ENCODE data around the gene MED29.
A peak's percentile ranks its signal among the peaks of the same experiment; 100 is the strongest.

Gene MED29

GRCh38 chr19:39407660-39408391 is 16.6 kb downstream of the MED29 start:
- Histone ChIP-seq H3K27ac (peak overlapping the region; percentile 88 to 100 (median 99)), H3K4me3 (peak overlapping the region; percentile 67 to 96 (median 79))

GRCh38 chr19:39408392-39409207 is 17.4 kb downstream of the MED29 start:
- peak overlapping the region; percentile 88 to 100 (median 99) for H3K27ac ChIP-seq
- peak overlapping the region; percentile 67 to 96 (median 79) for H3K4me3 ChIP-seq

GRCh38 chr19:39409208-39410016 is 18.2 kb downstream of the MED29 start:
- Histone ChIP-seq H3K4me3 (peak overlapping the region; percentile 67 to 96 (median 79)), H3K27ac (peak overlapping the region; percentile 88 to 100 (median 99))

GRCh38 chr19:39410017-39410830 is 19.0 kb downstream of the MED29 start:
- H3K4me3 ChIP-seq = peak overlapping the region; percentile 67 to 96 (median 79)
- H3K27ac ChIP-seq = peak overlapping the region; percentile 88 to 100 (median 99)

- Histone ChIP-seq H3K4me3 (peak overlapping the region in 4 of 7 experiments; percentile 2 to 88 (median 74)), H3K27ac (peak overlapping the region; percentile 88 to 100 (median 99))
Observed at GRCh38 chr19:39410831-39411080, 19.6 kb downstream of the MED29 start.

- peak overlapping the region in 20 of 21 experiments; percentile 88 to 100 (median 100) for H3K27ac ChIP-seq
Observed at GRCh38 chr19:39411081-39411831, 20.1 kb downstream of the MED29 start.

GRCh38 chr19:39411832-39412099 is 20.6 kb downstream of the MED29 start:
- Histone ChIP-seq H3K27ac (peak overlapping the region in 18 of 21 experiments; percentile 95 to 100 (median 100)), H3K4me3 (peak overlapping the region; percentile 0 to 87 (median 81))

More at GRCh38 chr19:39411081-39411831, 20.1 kb downstream of the MED29 start:
- peak overlapping the region in 4 of 7 experiments; percentile 0 to 88 (median 74) for H3K4me3 ChIP-seq

- Histone ChIP-seq H3K27ac (peak within 1 kb of the TSS; percentile 64 to 100 (median 99)), H3K4me3 (peak within 1 kb of the TSS; percentile 54 to 89 (median 82))
Observed at GRCh38 chr19:39412100-39412866, 21.1 kb downstream of the MED29 start, which contains the start of gene PLEKHG2. TSS of gene PLEKHG2 (plus strand) at chr19:39412669. CDS start at chr19:39414087, 1,418 bp downstream.

- H3K27ac ChIP-seq = peak overlapping the region; percentile 64 to 100 (median 91)
- peak overlapping the region; percentile 54 to 89 (median 82) for H3K4me3 ChIP-seq
Observed at GRCh38 chr19:39412867-39413271, 21.7 kb downstream of the MED29 start.

- H3K27ac ChIP-seq = peak overlapping the region; percentile 52 to 100 (median 91)
- H3K4me3 ChIP-seq = peak overlapping the region; percentile 54 to 89 (median 82)
Observed at GRCh38 chr19:39413272-39413910, 22.2 kb downstream of the MED29 start.

- peak overlapping the region; percentile 54 to 89 (median 82) for H3K4me3 ChIP-seq
Observed at GRCh38 chr19:39413911-39414608, 22.9 kb downstream of the MED29 start.

GRCh38 chr19:39415111-39416046 is 24.2 kb downstream of the MED29 start:
- H3K27ac ChIP-seq = peak overlapping the region in 4 of 21 experiments; percentile 53 to 100 (median 89)
- peak overlapping the region in 2 of 7 experiments; percentile 54 to 82 for H3K4me3 ChIP-seq

More at GRCh38 chr19:39413911-39414608, 22.9 kb downstream of the MED29 start:
- H3K27ac ChIP-seq = peak overlapping the region; percentile 52 to 100 (median 91)

GRCh38 chr19:39416152-39417120 is 25.3 kb downstream of the MED29 start:
- H3K4me3 ChIP-seq = peak overlapping the region in 1 of 7 experiments; percentile 3
- H3K27ac ChIP-seq = peak overlapping the region in 2 of 21 experiments; percentile 14 to 87

Data from skin epidermis (tissue), 12 donors.